ENCODE results near the gene HS6ST3. TPM values are rescaled to one million over a fixed set of nuclear protein-coding genes. Genes with fewer than 3 reads are reported as not detected.
"Not testable (repeated sequence)": the region's sequence is repeated elsewhere in the genome, so short reads cannot be mapped to it uniquely, and the experiment has no call there.

The HS6ST3 gene
- total RNA-seq = under 0.01 TPM in 1 of 2 replicates, not detected in the other

- FAIRE-seq (no peak), DNase-seq (ENCODE audit: low read depth) (peak; percentile 12)
- no peak for TF ChIP-seq CTCF (IDR thresholded peaks at IDR 0.05; ENCODE audit: insufficient read depth, low read length, severe bottlenecking)
- no peaks in the 10 kb centered on the region for H3K36me3 ChIP-seq (ENCODE audit: control insufficient read depth, insufficient read depth, low read length)
- H3K27me3 ChIP-seq (ENCODE audit: control insufficient read depth, insufficient read depth, low read length) = peaks cover 20% of the 10 kb centered on the region
- peak within 1 kb of the TSS; percentile 33 for H3K4me3 ChIP-seq (ENCODE audit: low read depth, low read length)
These were observed at the start of gene HS6ST3 for GRCh38 chr13:96089749-96090239. HS6ST3 (plus strand) TSS chr13:96090107.

GRCh38 chr13:96041326-96042110 lies 48.4 kb upstream of the HS6ST3 start:
- H3K4me3 ChIP-seq (ENCODE audit: low read depth, low read length) = no peak overlapping the region
- no peak for DNase-seq (ENCODE audit: low read depth)
- H3K36me3 ChIP-seq (ENCODE audit: control insufficient read depth, insufficient read depth, low read length) = no peaks in the 10 kb centered on the region
- no peak for FAIRE-seq
- H3K27me3 ChIP-seq (ENCODE audit: control insufficient read depth, insufficient read depth, low read length) = no peaks in the 10 kb centered on the region
- no peak for TF ChIP-seq CTCF (IDR thresholded peaks at IDR 0.05; ENCODE audit: insufficient read depth, low read length, severe bottlenecking)

GRCh38 chr13:96044238-96044637 lies 45.7 kb upstream of the HS6ST3 start:
- DNase-seq (ENCODE audit: low read depth) (no peak), FAIRE-seq (no peak)
- TF ChIP-seq CTCF (IDR thresholded peaks at IDR 0.05; ENCODE audit: insufficient read depth, low read length, severe bottlenecking) = no peak
- H3K27me3 ChIP-seq (ENCODE audit: control insufficient read depth, insufficient read depth, low read length) = no peaks in the 10 kb centered on the region
- no peak overlapping the region for H3K4me3 ChIP-seq (ENCODE audit: low read depth, low read length)
- H3K36me3 ChIP-seq (ENCODE audit: control insufficient read depth, insufficient read depth, low read length) = no peaks in the 10 kb centered on the region

- not testable (repeated sequence) for FAIRE-seq; H3K27me3 ChIP-seq (ENCODE audit: control insufficient read depth, insufficient read depth, low read length)
These were observed 43.3 kb upstream of the HS6ST3 start for GRCh38 chr13:96046449-96047126.

GRCh38 chr13:96050955-96051354 lies 39.0 kb upstream of the HS6ST3 start:
- DNase-seq (ENCODE audit: low read depth); H3K27me3 ChIP-seq (ENCODE audit: control insufficient read depth, insufficient read depth, low read length); FAIRE-seq; H3K36me3 ChIP-seq (ENCODE audit: control insufficient read depth, insufficient read depth, low read length); H3K4me3 ChIP-seq (ENCODE audit: low read depth, low read length): not testable (repeated sequence)

More at GRCh38 chr13:96046449-96047126, 43.3 kb upstream of the HS6ST3 start:
- DNase-seq (ENCODE audit: low read depth); H3K4me3 ChIP-seq (ENCODE audit: low read depth, low read length); H3K36me3 ChIP-seq (ENCODE audit: control insufficient read depth, insufficient read depth, low read length): not testable (repeated sequence)

- DNase-seq (ENCODE audit: low read depth); H3K27me3 ChIP-seq (ENCODE audit: control insufficient read depth, insufficient read depth, low read length); H3K36me3 ChIP-seq (ENCODE audit: control insufficient read depth, insufficient read depth, low read length); H3K4me3 ChIP-seq (ENCODE audit: low read depth, low read length); FAIRE-seq: not testable (repeated sequence)
These were observed 38.4 kb upstream of the HS6ST3 start for GRCh38 chr13:96051491-96051890.

GRCh38 chr13:96051946-96052345 lies 38.0 kb upstream of the HS6ST3 start:
- not testable (repeated sequence) for FAIRE-seq; H3K27me3 ChIP-seq (ENCODE audit: control insufficient read depth, insufficient read depth, low read length); DNase-seq (ENCODE audit: low read depth); H3K4me3 ChIP-seq (ENCODE audit: low read depth, low read length); H3K36me3 ChIP-seq (ENCODE audit: control insufficient read depth, insufficient read depth, low read length)

All from bronchial epithelial cell (primary cell).